H9 (cell line): ENCODE measurements around the gene RAG1. TPM values are rescaled to one million over a fixed set of nuclear protein-coding genes. Genes with fewer than 3 reads are reported as not detected.

Experiments used
- DNase-seq: peaks from one replicate; pipeline ENCODE4 v3.0.0-alpha.2; 2017
- H2AFZ ChIP-seq: one replicate; pipeline ENCODE4 v1.6.1; 2013; ENCODE audit warnings: mild to moderate bottlenecking, low read length, control low read depth, moderate library complexity
- H2AK5ac ChIP-seq: 2 replicates; pipeline ENCODE4 v1.6.1; 2013; ENCODE audit warnings: low read length, control low read depth, mixed read lengths; ENCODE audit not compliant: insufficient read length
- H2BK120ac ChIP-seq: one replicate; pipeline ENCODE4 v1.6.1; 2013; ENCODE audit warnings: low read depth, mild to moderate bottlenecking, low read length, control low read depth, inconsistent platforms; ENCODE audit not compliant: poor library complexity, severe bottlenecking
- H2BK12ac ChIP-seq: 2 replicates; pipeline ENCODE4 v1.6.1; 2013; ENCODE audit warnings: low read length, control low read depth, mixed read lengths, low read depth; ENCODE audit not compliant: insufficient read length
- H2BK15ac ChIP-seq: 2 replicates; pipeline ENCODE4 v1.6.1; 2013; ENCODE audit warnings: low read depth, low read length, control low read depth
- H2BK20ac ChIP-seq: one replicate; pipeline ENCODE4 v1.6.1; 2013; ENCODE audit warnings: low read depth, mild to moderate bottlenecking, low read length, control low read depth, inconsistent platforms; ENCODE audit not compliant: poor library complexity, severe bottlenecking
- H2BK5ac ChIP-seq: 2 replicates; pipeline ENCODE4 v1.6.1; 2013; ENCODE audit warnings: low read length, control low read depth, mixed read lengths; ENCODE audit not compliant: insufficient read length
- H3K14ac ChIP-seq: 2 replicates; pipeline ENCODE4 v1.6.1; 2013; ENCODE audit warnings: low read length, control low read depth; ENCODE audit not compliant: insufficient read depth
- H3K18ac ChIP-seq: 2 replicates; pipeline ENCODE4 v1.6.1; 2013; ENCODE audit warnings: low read depth, mild to moderate bottlenecking, mixed read lengths, low read length, control low read depth; ENCODE audit not compliant: insufficient read length
- H3K23ac ChIP-seq: 2 replicates; pipeline ENCODE4 v1.6.1; 2013; ENCODE audit warnings: low read length, control low read depth, mixed read lengths, low read depth; ENCODE audit not compliant: insufficient read length
- H3K23me2 ChIP-seq: 2 replicates; pipeline ENCODE4 v1.6.1; 2013; ENCODE audit warnings: low read depth, mild to moderate bottlenecking, mixed read lengths, low read length, control low read depth; ENCODE audit not compliant: insufficient read length, poor library complexity, severe bottlenecking
- H3K27ac ChIP-seq: 2 replicates; pipeline ENCODE4 v1.5.1; 2013; ENCODE audit warnings: low read length, control low read depth, mixed read lengths, low read depth; ENCODE audit not compliant: insufficient read length
- H3K27me3 ChIP-seq: 2 replicates; pipeline ENCODE4 v1.6.1; 2013; ENCODE audit warnings: low read length, control low read depth, inconsistent platforms; ENCODE audit not compliant: insufficient read depth
- H3K4ac ChIP-seq: 2 replicates; pipeline ENCODE4 v1.6.1; 2013; ENCODE audit warnings: low read depth, mild to moderate bottlenecking, control low read depth, inconsistent platforms, low read length, moderate library complexity
- H3K4me1 ChIP-seq: 2 replicates; pipeline ENCODE4 v1.6.1; 2013; ENCODE audit warnings: low read length, control low read depth, inconsistent platforms; ENCODE audit not compliant: insufficient read depth
- H3K4me2 ChIP-seq: 2 replicates; pipeline ENCODE4 v1.6.1; 2013; ENCODE audit warnings: low read length, control low read depth, mixed read lengths; ENCODE audit not compliant: insufficient read length, insufficient read depth
- H3K56ac ChIP-seq: 2 replicates; pipeline ENCODE4 v1.6.1; 2013; ENCODE audit warnings: low read depth, mild to moderate bottlenecking, mixed read lengths, low read length, control low read depth; ENCODE audit not compliant: insufficient read length
- H3K79me1 ChIP-seq: 2 replicates; pipeline ENCODE4 v1.6.1; 2013; ENCODE audit warnings: low read depth, mild to moderate bottlenecking, moderate library complexity, low read length, control low read depth, inconsistent platforms; ENCODE audit not compliant: insufficient read depth, poor library complexity, severe bottlenecking
- H3K79me2 ChIP-seq: 2 replicates; pipeline ENCODE4 v1.6.1; 2013; ENCODE audit warnings: low read length, control low read depth, inconsistent platforms; ENCODE audit not compliant: insufficient read depth
- H3K9ac ChIP-seq: 2 replicates; pipeline ENCODE4 v1.6.1; 2013; ENCODE audit warnings: low read length, control low read depth, mixed read lengths; ENCODE audit not compliant: insufficient read length; ENCODE audit errors: extremely low read depth
- H3K9me3 ChIP-seq: one replicate; pipeline ENCODE4 v1.6.1; 2013; ENCODE audit warnings: low read depth, low read length, inconsistent platforms; ENCODE audit not compliant: control insufficient read depth
- H3T11ph ChIP-seq: one replicate; pipeline ENCODE4 v1.6.1; 2013; ENCODE audit warnings: mild to moderate bottlenecking, low read length, control low read depth, inconsistent platforms
- H4K20me1 ChIP-seq: one replicate; pipeline ENCODE4 v1.6.1; 2013; ENCODE audit not compliant: control insufficient read depth, insufficient read length, insufficient read depth
- H4K5ac ChIP-seq: 2 replicates; pipeline ENCODE4 v1.6.1; 2013; ENCODE audit warnings: low read depth, mild to moderate bottlenecking, mixed read lengths, low read length, control low read depth; ENCODE audit not compliant: insufficient read length
- H4K8ac ChIP-seq: replicated peaks from 2 replicates; pipeline ENCODE4 v1.6.1; 2013; ENCODE audit warnings: low read length, control low read depth, mixed read lengths, low read depth; ENCODE audit not compliant: insufficient read length
- H4K91ac ChIP-seq: 2 replicates; pipeline ENCODE4 v1.6.1; 2013; ENCODE audit warnings: low read depth, mild to moderate bottlenecking, moderate library complexity, mixed read lengths, low read length, control low read depth; ENCODE audit not compliant: insufficient read length
- H3K27ac Mint-ChIP-seq, 3 experiments: 2 replicates in 2 of 3; 3 replicates in 1 of 3; pipeline ENCODE4 v1.8.0; 2020 to 2021; ENCODE audit warnings: mixed read lengths in 3 of 3, mild to moderate bottlenecking in 1 of 3, moderate library complexity in 1 of 3
- H3K27me3 Mint-ChIP-seq: 2 replicates; pipeline ENCODE4 v1.8.0; 2021; ENCODE audit warnings: low read depth, mild to moderate bottlenecking, moderate library complexity, mixed read lengths
- H3K36me3 Mint-ChIP-seq, 3 experiments: 2 replicates in 2 of 3; 3 replicates in 1 of 3; pipeline ENCODE4 v1.8.0; 2020 to 2021; ENCODE audit warnings: low read depth in 3 of 3, mixed read lengths in 3 of 3; ENCODE audit not compliant: insufficient read depth in 1 of 3
- H3K4me1 Mint-ChIP-seq, 2 experiments: 2 replicates each; pipeline ENCODE4 v1.8.0; 2020; ENCODE audit warnings: mixed read lengths in 2 of 2
- H3K4me3 Mint-ChIP-seq, 2 experiments: 2 replicates in 1 of 2; 3 replicates in 1 of 2; pipeline ENCODE4 v1.8.0; 2020 to 2021; ENCODE audit warnings: mild to moderate bottlenecking in 2 of 2, mixed read lengths in 2 of 2, moderate library complexity in 1 of 2
- H3K9me3 Mint-ChIP-seq, 2 experiments: 2 replicates in 1 of 2; 3 replicates in 1 of 2; pipeline ENCODE4 v1.8.0; 2020; ENCODE audit warnings: mild to moderate bottlenecking in 2 of 2, mixed read lengths in 2 of 2, moderate library complexity in 1 of 2
- CTCF ChIP-seq: fragments of 200-600 bp; sonication (generic); conservative IDR thresholded peaks from 3 replicates; pipeline ENCODE4 v1.8.0; 2021; ENCODE audit warnings: antibody characterized with exemption, mild to moderate bottlenecking
- whole genome bisulfite sequencing: extraction: QIAGEN DNeasy Blood & Tissue Kit; methylation state at CpG from one replicate; pipeline ENCODE4 v1.1.7; 2013; ENCODE audit warnings: missing lambda C conversion rate, low lambda C conversion rate, mixed read lengths; ENCODE audit not compliant: insufficient read length; ENCODE audit errors: extremely low coverage; 5-methylcytosine and 5-hydroxymethylcytosine counted together
- total RNA-seq: library from RNA; stranded (reverse); gene quantifications from 2 replicates; pipeline ENCODE4 v1.2.1, GENCODE V29; 2021

The RAG1 gene
- total RNA-seq, 1 experiment from 2014 or later = 0.70 TPM

- no peak overlapping the region for H3K4me3 Mint-ChIP-seq
- H3K9me3 Mint-ChIP-seq = peaks cover 22 to 25% of the 10 kb centered on the region in 2 experiments
- no peak overlapping the region for H2BK5ac ChIP-seq
- H4K5ac ChIP-seq = no peak overlapping the region
- peaks cover 6% of the 10 kb centered on the region for H3K27me3 Mint-ChIP-seq
- no peaks in the 10 kb centered on the region for H3K4me1 ChIP-seq
- H2AK5ac ChIP-seq = no peak overlapping the region
- no peak overlapping the region for H3K4me2 ChIP-seq
- no peak overlapping the region for H3K9ac ChIP-seq
- no peak overlapping the region for H4K91ac ChIP-seq
- H3K79me1 ChIP-seq = no peaks in the 10 kb centered on the region
- H2BK12ac ChIP-seq = no peak overlapping the region
- no peaks in the 10 kb centered on the region for H3K23me2 ChIP-seq
- H3K4ac ChIP-seq = no peak overlapping the region
- H4K20me1 ChIP-seq = no peaks in the 10 kb centered on the region
- peaks cover 5 to 16% (median 15%) of the 10 kb centered on the region in 3 experiments; a peak in 5 of 7 replicates for H3K36me3 Mint-ChIP-seq
- no peak overlapping the region for H3K23ac ChIP-seq
- H3K9me3 ChIP-seq = peaks cover 20% of the 10 kb centered on the region
- no CpG with 5 or more reads among the region's 2 CpGs for WGBS
- no peak overlapping the region for H3K18ac ChIP-seq
- no peaks in the 10 kb centered on the region for H3K4me1 Mint-ChIP-seq
- H2BK15ac ChIP-seq = no peak overlapping the region
- H3K27ac Mint-ChIP-seq = no peak overlapping the region
- H3K27ac ChIP-seq = no peak overlapping the region
- H2BK20ac ChIP-seq = no peak overlapping the region
- H2AFZ ChIP-seq = no peak overlapping the region
- no peak overlapping the region for H3T11ph ChIP-seq
- H3K56ac ChIP-seq = no peak overlapping the region
- H4K8ac ChIP-seq = no peak overlapping the region
- no peaks in the 10 kb centered on the region for H3K79me2 ChIP-seq
- H2BK120ac ChIP-seq = no peak overlapping the region
- TF ChIP-seq CTCF = no peak
- H3K27me3 ChIP-seq = no peaks in the 10 kb centered on the region
- DNase-seq = no peak
- no peak overlapping the region for H3K14ac ChIP-seq
Measured at GRCh38 chr11:36581536-36581935, 13.7 kb downstream of the RAG1 start.
